K562 (cell line): ENCODE measurements around the gene TTC24. TPM values are rescaled to one million over a fixed set of nuclear protein-coding genes. Genes with fewer than 3 reads are reported as not detected.

Source experiments
- ARID3A ChIP-seq: IDR thresholded peaks from 2 replicates; pipeline ENCODE4 v1.6.1; 2012; ENCODE audit warnings: low read depth, low read length, improper control_type of control experiment, borderline replicate concordance
- CXXC5 ChIP-seq: fragments of 250-450 bp; sonication (Bioruptor Pico); IDR thresholded peaks from 2 replicates; pipeline ENCODE4 v1.8.0; 2022; ENCODE audit warnings: inconsistent platforms, mild to moderate bottlenecking, moderate library complexity
- ETV1 ChIP-seq: fragments of 450-650 bp; conservative IDR thresholded peaks from 2 replicates; pipeline ENCODE4 v1.6.1; 2016; ENCODE audit warnings: missing genetic modification characterization, control low read depth, low read depth, missing compliant biosample characterization
- FOXK2 ChIP-seq, 2 experiments: fragments of 450-650 bp; IDR thresholded peaks in 1 of 2; conservative IDR thresholded peaks in 1 of 2; 2 replicates each; pipeline ENCODE4 v1.6.1; 2016; ENCODE audit warnings: low read depth in 2 of 2, mild to moderate bottlenecking in 1 of 2
- HLTF ChIP-seq: fragments of 450-650 bp; IDR thresholded peaks from 2 replicates; pipeline ENCODE4 v1.6.1; 2016
- JUND ChIP-seq, 2 experiments: IDR thresholded peaks; 2 replicates in 1 of 2; 3 replicates in 1 of 2; pipeline ENCODE4 v1.6.1; 2011; ENCODE audit warnings: borderline replicate concordance in 2 of 2, low read depth in 2 of 2, low read length in 2 of 2, improper control_type of control experiment in 1 of 2, missing biosample characterization in 1 of 2, missing genetic modification characterization in 1 of 2, missing genetic modification reagents in 1 of 2
- KHSRP ChIP-seq: fragments of 450-650 bp; IDR thresholded peaks from 2 replicates; pipeline ENCODE4 v1.6.1; 2017
- MCM5 ChIP-seq: fragments of 450-650 bp; IDR thresholded peaks from 2 replicates; pipeline ENCODE4 v1.6.1; 2016; ENCODE audit warnings: low read depth
- PREB ChIP-seq: sonication (generic); formaldehyde crosslinking; IDR thresholded peaks from 2 replicates; pipeline ENCODE4 v1.8.1; 2023; ENCODE audit warnings: mild to moderate bottlenecking, missing genetic modification reagents
- PRMT5 ChIP-seq: sonication (generic); formaldehyde crosslinking; IDR thresholded peaks from 2 replicates; pipeline ENCODE4 v1.5.0; 2020; ENCODE audit warnings: missing genetic modification reagents
- PTTG1 ChIP-seq: fragments of 450-650 bp; IDR thresholded peaks from 2 replicates; pipeline ENCODE4 v1.6.1; 2016; ENCODE audit warnings: low read depth, mild to moderate bottlenecking, missing genetic modification characterization, missing compliant biosample characterization
- RBM34 ChIP-seq: fragments of 200-400 bp; formaldehyde crosslinking; IDR thresholded peaks from 2 replicates; pipeline ENCODE4 v1.6.1; 2018; ENCODE audit warnings: low read length, borderline replicate concordance; ENCODE audit not compliant: insufficient read depth
- RHOXF2B ChIP-seq: fragments of 250-450 bp; sonication (Bioruptor Pico); conservative IDR thresholded peaks from 2 replicates; pipeline ENCODE4 v1.5.1; 2021
- TCF3 ChIP-seq: sonication (generic); formaldehyde crosslinking; IDR thresholded peaks from 2 replicates; pipeline ENCODE4 v1.4.0; 2020; ENCODE audit warnings: mild to moderate bottlenecking, missing genetic modification reagents
- THAP12 ChIP-seq: fragments of 250-450 bp; sonication (Bioruptor Pico); IDR thresholded peaks from 2 replicates; pipeline ENCODE4 v1.9.0; 2021; ENCODE audit warnings: mild to moderate bottlenecking, inconsistent platforms
- TOE1 ChIP-seq, 2 experiments: fragments of 450-650 bp in 1 of 2; sonication (generic) in 1 of 2; formaldehyde crosslinking in 1 of 2; IDR thresholded peaks; 2 replicates each; pipeline versions ENCODE4 v1.7.1 to v1.8.0; 2016 to 2022; ENCODE audit warnings: borderline replicate concordance in 2 of 2, mild to moderate bottlenecking in 2 of 2, antibody characterized with exemption in 1 of 2, inconsistent platforms in 1 of 2, low read depth in 1 of 2, missing genetic modification reagents in 1 of 2, moderate library complexity in 1 of 2
- ZFPM2 ChIP-seq: fragments of 250-450 bp; sonication (Bioruptor Pico); IDR thresholded peaks from 2 replicates; pipeline ENCODE4 v1.5.1; 2022; ENCODE audit warnings: mild to moderate bottlenecking
- ZKSCAN1 ChIP-seq: fragments of 150-350 bp; IDR thresholded peaks from 2 replicates; pipeline ENCODE4 v1.6.1; 2016; ENCODE audit warnings: low read depth, low read length
- ZKSCAN8 ChIP-seq: fragments of 200-800 bp; sonication (Bioruptor generic); IDR thresholded peaks from 2 replicates; pipeline ENCODE4 v1.6.1; 2016; ENCODE audit warnings: missing genetic modification characterization, missing compliant biosample characterization
- ZNF3 ChIP-seq: fragments of 250-450 bp; sonication (Bioruptor Pico); IDR thresholded peaks from 2 replicates; pipeline ENCODE4 v1.5.0; 2021; ENCODE audit warnings: mild to moderate bottlenecking, moderate library complexity
- ZNF512 ChIP-seq: IDR thresholded peaks from 2 replicates; pipeline ENCODE4 v1.6.1; 2016; ENCODE audit warnings: missing genetic modification characterization, missing compliant biosample characterization
- polyA plus RNA-seq, 8 experiments: library from polyadenylated mRNA; depleted of rRNA in 4 of 8; stranded (reverse) in 5 of 8; unstranded in 3 of 8; fragments of >200 nt; fragmentation: Nextera tagmentation in 2 of 8; fragmentation: Illumina TruSeq in 1 of 8; extraction: Ambion mirVana in 2 of 8; extraction: Trizol in 1 of 8; gene quantifications; 2 replicates each; pipeline versions ENCODE4 v1.2.1 to v1.2.3, GENCODE V29; 2011 to 2014; ENCODE audit warnings: inconsistent platforms in 1 of 8, missing spikeins in 1 of 8
- total RNA-seq, 7 experiments: library from RNA; depleted of rRNA in 6 of 7; stranded (reverse); fragments of >200 nt in 6 of 7; fragmentation: Illumina TruSeq in 2 of 7; extraction: Trizol in 2 of 7; gene quantifications; 2 replicates each; pipeline versions ENCODE4 v1.2.1 to v1.2.3, GENCODE V29; 2011 to 2021; ENCODE audit warnings: low replicate concordance in 1 of 7

Gene TTC24
- total and polyA plus RNA-seq, 9 of the 15 experiments (the other 6 are each of a cell fraction or from before 2014, with no cell fraction given): not detected

- no peak for TF ChIP-seq THAP12 (CRISPR knock-in tag)
- peak; percentile 24; the same call in 1 of the 2 replicates for TF ChIP-seq JUND (IDR thresholded peaks at IDR 0.05; ENCODE audit: borderline replicate concordance, low read depth, low read length)
- no peak; the same call in 2 of the 3 replicates for TF ChIP-seq JUND (tag; IDR thresholded peaks at IDR 0.05; ENCODE audit: borderline replicate concordance, low read depth, low read length)
- no peak for TF ChIP-seq PRMT5 (CRISPR knock-in tag)
- no peak for TF ChIP-seq ZNF3 (CRISPR knock-in tag)
- no peak for TF ChIP-seq PTTG1 (tag)
- no peak for TF ChIP-seq KHSRP
- TF ChIP-seq ZKSCAN8 (CRISPR knock-in tag): no peak
- no peak for TF ChIP-seq MCM5
- TF ChIP-seq PREB (CRISPR knock-in tag): no peak
- TF ChIP-seq ZKSCAN1: no peak
- TF ChIP-seq RHOXF2B (CRISPR knock-in tag): no peak
- no peak; a peak in 1 of 4 replicates for TF ChIP-seq FOXK2 (conservative IDR thresholded peaks at IDR 0.05 in 1 of 2, IDR thresholded peaks at IDR 0.05 in 1 of 2; ENCODE audit: low read depth in 2 of 2)
- peak; percentile 84 for TF ChIP-seq CXXC5 (CRISPR knock-in tag)
- no peak for TF ChIP-seq HLTF
- no peak for TF ChIP-seq TCF3 (CRISPR knock-in tag)
- no peak for TF ChIP-seq ARID3A
- no peak for TF ChIP-seq ZFPM2 (CRISPR knock-in tag)
- no peak for TF ChIP-seq RBM34
- TF ChIP-seq ETV1 (tag): no peak
- no peak for TF ChIP-seq ZNF512 (tag)
- TF ChIP-seq TOE1 (IDR thresholded peaks at IDR 0.05; ENCODE audit: borderline replicate concordance): peak; percentile 56; the same call in 1 of the 2 replicates
- TF ChIP-seq TOE1 (CRISPR knock-in tag; IDR thresholded peaks at IDR 0.05; ENCODE audit: borderline replicate concordance, low read depth): no peak
These were observed 7.4 kb upstream of the TTC24 start, which contains the start of gene IQGAP3 (continued) for GRCh38 chr1:156571919-156572662.
